Activated CD8-positive, alpha-beta T cell treated with anti-CD3 and anti-CD28 coated beads for 36 hours (primary cell): Measurements from ENCODE around the gene GRB10. TPM values are rescaled to one million over a fixed set of nuclear protein-coding genes. Genes with fewer than 3 reads are reported as not detected.
"Not testable (repeated sequence)": the region's sequence is repeated elsewhere in the genome, so short reads cannot be mapped to it uniquely, and the experiment has no call there.

Experiments used
- ATAC-seq: fragments of 200-7000 bp; cut with Tn5 transposase; one replicate; pipeline ENCODE4 v1.10.0; 2021; ENCODE audit warnings: mild to moderate bottlenecking, moderate library complexity
- CTCF ChIA-PET: fragments of 350-600 bp; sonication (Branson Sonifier 250); formaldehyde crosslinking; loops from one replicate; lab custom pipeline; 2021; ENCODE audit warnings: antibody characterized with exemption; lab: Charles Lee
- POLR2A ChIA-PET: fragments of 350-600 bp; sonication (Branson Sonifier 250); formaldehyde crosslinking; loops from one replicate; lab custom pipeline; 2021; ENCODE audit warnings: antibody characterized with exemption; lab: Charles Lee
- DNase-seq: peaks from one replicate; pipeline ENCODE4 v3.0.0-alpha.2; 2020
- H3K27ac Mint-ChIP-seq: one replicate; pipeline ENCODE4 v1.8.0; 2021; ENCODE audit warnings: mild to moderate bottlenecking, mixed read lengths
- H3K27me3 Mint-ChIP-seq: one replicate; pipeline ENCODE4 v1.8.0; 2021; ENCODE audit warnings: mixed read lengths
- H3K36me3 Mint-ChIP-seq: one replicate; pipeline ENCODE4 v1.8.0; 2021; ENCODE audit warnings: low read depth, mixed read lengths
- H3K4me1 Mint-ChIP-seq: one replicate; pipeline ENCODE4 v1.8.0; 2021; ENCODE audit warnings: low read depth, mixed read lengths
- H3K4me3 Mint-ChIP-seq: one replicate; pipeline ENCODE4 v1.8.0; 2021; ENCODE audit warnings: mild to moderate bottlenecking, moderate library complexity, mixed read lengths
- H3K9me3 Mint-ChIP-seq: one replicate; pipeline ENCODE4 v1.8.0; 2021; ENCODE audit warnings: mixed read lengths
- CTCF ChIP-seq: fragments of 200-600 bp; IDR thresholded peaks from one replicate; pipeline ENCODE4 v1.8.0; 2022; ENCODE audit warnings: antibody characterized with exemption, mild to moderate bottlenecking
- intact Hi-C: fragments of 100-400 bp; cut with micrococcal nuclease; formaldehyde crosslinking; loops from one replicate; pipeline ENCODE4 v1.10.0; 2022
- total RNA-seq, 2 experiments: library from RNA; stranded (reverse); gene quantifications; one replicate each; pipeline ENCODE4 v1.2.3, GENCODE V29; 2021

Gene GRB10
- total RNA-seq, 2 experiments from 2014 or later = 5.6 to 6.9 TPM

GRCh38 chr7:50554431-50555322 lies 228.0 kb downstream of the GRB10 start:
- Mint-ChIP-seq H3K9me3 (no peaks in the 10 kb centered on the region), H3K4me3 (no peak overlapping the region), H3K36me3 (no peaks in the 10 kb centered on the region), H3K27ac (no peak overlapping the region), H3K27me3 (peaks cover 27% of the 10 kb centered on the region), H3K4me1 (no peaks in the 10 kb centered on the region)
- POLR2A ChIA-PET = no interaction called here
- no peak for ATAC-seq
- CTCF ChIA-PET = interaction anchor here (1.0 kb wide), 1 partner anchor 35 kb away, joined by 3 read pairs; no protein-coding TSS in a partner anchor
- intact Hi-C loops = no loop called here
- TF ChIP-seq CTCF = no peak
- DNase-seq = no peak

GRCh38 chr7:50553973-50554372 lies 228.7 kb downstream of the GRB10 start:
- TF ChIP-seq CTCF = no peak
- H3K9me3 Mint-ChIP-seq = no peaks in the 10 kb centered on the region
- DNase-seq (no peak), ATAC-seq (no peak)
- H3K4me3 Mint-ChIP-seq = no peak overlapping the region
- intact Hi-C loops = no loop called here
- POLR2A ChIA-PET = no interaction called here
- CTCF ChIA-PET = no interaction called here
- H3K27me3 Mint-ChIP-seq = peaks cover 25% of the 10 kb centered on the region
- no peaks in the 10 kb centered on the region for H3K36me3 Mint-ChIP-seq
- no peak overlapping the region for H3K27ac Mint-ChIP-seq
- no peaks in the 10 kb centered on the region for H3K4me1 Mint-ChIP-seq

- H3K4me3 Mint-ChIP-seq = no peak overlapping the region
- TF ChIP-seq CTCF = no peak
Observed at GRCh38 chr7:50552921-50553320, 229.8 kb downstream of the GRB10 start.

GRCh38 chr7:50552139-50552538 lies 230.6 kb downstream of the GRB10 start:
- POLR2A ChIA-PET = no interaction called here
- intact Hi-C loops = no loop called here

More at GRCh38 chr7:50552921-50553320, 229.8 kb downstream of the GRB10 start:
- H3K4me1 Mint-ChIP-seq = no peaks in the 10 kb centered on the region
- no peaks in the 10 kb centered on the region for H3K9me3 Mint-ChIP-seq
- no peaks in the 10 kb centered on the region for H3K36me3 Mint-ChIP-seq
- CTCF ChIA-PET = no interaction called here
- peak; percentile 11 for DNase-seq
- no peak for ATAC-seq
- intact Hi-C loops = no loop called here
- POLR2A ChIA-PET = no interaction called here
- H3K27ac Mint-ChIP-seq = no peak overlapping the region
- H3K27me3 Mint-ChIP-seq = peaks cover 16% of the 10 kb centered on the region

GRCh38 chr7:50545613-50546012 lies 237.1 kb downstream of the GRB10 start:
- H3K4me3 Mint-ChIP-seq, intact Hi-C loops, H3K36me3 Mint-ChIP-seq, H3K27me3 Mint-ChIP-seq, POLR2A ChIA-PET, DNase-seq, H3K9me3 Mint-ChIP-seq, ATAC-seq, H3K4me1 Mint-ChIP-seq, H3K27ac Mint-ChIP-seq: not testable (repeated sequence)
- CTCF ChIA-PET = interaction anchor here (0.9 to 1.5 kb wide), 2 partner anchors 17 to 78 kb away, joined by 3 to 4 read pairs; no protein-coding TSS in a partner anchor

More at GRCh38 chr7:50552139-50552538, 230.6 kb downstream of the GRB10 start:
- peaks cover 10% of the 10 kb centered on the region for H3K27me3 Mint-ChIP-seq
- DNase-seq (no peak), ATAC-seq (no peak)
- no peaks in the 10 kb centered on the region for H3K9me3 Mint-ChIP-seq
- no peaks in the 10 kb centered on the region for H3K36me3 Mint-ChIP-seq
- no peaks in the 10 kb centered on the region for H3K4me1 Mint-ChIP-seq
- TF ChIP-seq CTCF = no peak
- H3K27ac Mint-ChIP-seq = no peak overlapping the region
- H3K4me3 Mint-ChIP-seq = no peak overlapping the region
- CTCF ChIA-PET = interaction anchor here (0.8 kb wide), 1 partner anchor 81 kb away, joined by 3 read pairs; no protein-coding TSS in a partner anchor
